Measurements from ENCODE around the gene MRPS5. TPM values are rescaled to one million over a fixed set of nuclear protein-coding genes. Genes with fewer than 3 reads are reported as not detected.

The MRPS5 gene
- total and polyA plus RNA-seq, 2 experiments from 2014 or later, result 44.4 to 55.3 TPM

DNA sequence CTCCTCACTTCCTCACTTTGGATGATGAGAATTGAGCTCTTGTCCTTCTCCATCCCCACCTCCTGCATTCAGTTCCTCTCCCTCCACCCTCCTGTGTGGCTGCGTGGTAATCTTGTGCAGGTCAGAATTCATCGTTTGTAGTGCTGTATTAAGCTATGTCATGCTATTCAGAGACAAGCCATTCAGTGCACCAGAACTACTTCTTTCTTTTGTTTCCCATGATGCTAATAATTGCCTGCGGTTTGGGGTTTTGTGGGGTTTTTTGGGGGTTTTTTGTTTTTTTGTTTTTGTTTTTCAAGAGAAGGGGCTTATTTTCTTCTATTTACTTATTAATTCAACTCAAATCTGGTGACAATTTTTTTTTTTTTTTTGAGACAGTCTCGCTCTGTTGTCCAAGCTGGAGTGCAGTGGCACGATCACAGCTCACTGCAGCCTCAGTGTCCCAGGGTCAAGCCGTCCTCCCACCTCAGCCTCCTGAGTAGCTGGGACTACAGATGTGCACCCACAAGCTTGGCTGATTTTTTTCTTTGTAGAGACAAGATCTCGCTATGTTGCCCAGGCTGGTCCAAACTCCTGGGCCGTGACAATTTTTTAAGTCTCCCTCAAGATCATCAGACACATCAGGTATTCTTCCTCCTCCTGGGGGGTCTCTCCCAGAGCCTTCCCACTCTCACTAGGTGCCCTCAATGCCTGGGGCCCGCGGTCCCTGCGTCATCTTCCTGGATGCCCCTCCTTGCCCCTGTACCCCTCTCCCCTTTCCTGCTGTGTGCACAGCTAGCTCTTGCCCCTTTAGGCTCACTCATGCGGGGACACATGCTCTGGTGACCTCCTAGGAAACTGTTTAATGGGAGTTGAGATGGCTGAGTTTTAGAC, 58.3 kb downstream of the MRPS5 start:
- Histone ChIP-seq H3K4me1 (ENCODE audit: insufficient read depth) (no peaks in the 10 kb centered on the region), H3K9me2 (replicated peaks; ENCODE audit: insufficient read depth) (no peaks in the 10 kb centered on the region), H3K4me2 (no peak overlapping the region), H3K27me3 (no peaks in the 10 kb centered on the region), H3K4me3 (no peak overlapping the region), H3K36me3 (replicated peaks; ENCODE audit: insufficient read depth, low read depth) (no peaks in the 10 kb centered on the region), H3K27ac (no peak overlapping the region), H2AFZ (no peak overlapping the region), H3K9me3 (ENCODE audit: low read depth) (no peaks in the 10 kb centered on the region), H3K79me2 (no peaks in the 10 kb centered on the region), H4K20me1 (ENCODE audit: insufficient read depth, poor library complexity, severe bottlenecking) (no peaks in the 10 kb centered on the region)
- WGBS (ENCODE audit: low lambda C conversion rate, missing lambda C conversion rate), result 72% methylated on average over 12 of the region's 12 CpGs
- TF ChIP-seq EZH2 (IDR thresholded peaks at IDR 0.05; ENCODE audit: borderline replicate concordance), result no peak
- TF ChIP-seq, protein P1, sequence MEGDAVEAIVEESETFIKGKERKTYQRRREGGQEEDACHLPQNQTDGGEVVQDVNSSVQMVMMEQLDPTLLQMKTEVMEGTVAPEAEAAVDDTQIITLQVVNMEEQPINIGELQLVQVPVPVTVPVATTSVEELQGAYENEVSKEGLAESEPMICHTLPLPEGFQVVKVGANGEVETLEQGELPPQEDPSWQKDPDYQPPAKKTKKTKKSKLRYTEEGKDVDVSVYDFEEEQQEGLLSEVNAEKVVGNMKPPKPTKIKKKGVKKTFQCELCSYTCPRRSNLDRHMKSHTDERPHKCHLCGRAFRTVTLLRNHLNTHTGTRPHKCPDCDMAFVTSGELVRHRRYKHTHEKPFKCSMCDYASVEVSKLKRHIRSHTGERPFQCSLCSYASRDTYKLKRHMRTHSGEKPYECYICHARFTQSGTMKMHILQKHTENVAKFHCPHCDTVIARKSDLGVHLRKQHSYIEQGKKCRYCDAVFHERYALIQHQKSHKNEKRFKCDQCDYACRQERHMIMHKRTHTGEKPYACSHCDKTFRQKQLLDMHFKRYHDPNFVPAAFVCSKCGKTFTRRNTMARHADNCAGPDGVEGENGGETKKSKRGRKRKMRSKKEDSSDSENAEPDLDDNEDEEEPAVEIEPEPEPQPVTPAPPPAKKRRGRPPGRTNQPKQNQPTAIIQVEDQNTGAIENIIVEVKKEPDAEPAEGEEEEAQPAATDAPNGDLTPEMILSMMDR (IDR thresholded peaks at IDR 0.05; ENCODE audit: poor library complexity), result no peak
- TF ChIP-seq EZH2phosphoT487 (IDR thresholded peaks at IDR 0.05; ENCODE audit: low read depth, severe bottlenecking, unreplicated experiment), result no peak
- no peak for DNase-seq (ENCODE audit: low spot score)

DNA sequence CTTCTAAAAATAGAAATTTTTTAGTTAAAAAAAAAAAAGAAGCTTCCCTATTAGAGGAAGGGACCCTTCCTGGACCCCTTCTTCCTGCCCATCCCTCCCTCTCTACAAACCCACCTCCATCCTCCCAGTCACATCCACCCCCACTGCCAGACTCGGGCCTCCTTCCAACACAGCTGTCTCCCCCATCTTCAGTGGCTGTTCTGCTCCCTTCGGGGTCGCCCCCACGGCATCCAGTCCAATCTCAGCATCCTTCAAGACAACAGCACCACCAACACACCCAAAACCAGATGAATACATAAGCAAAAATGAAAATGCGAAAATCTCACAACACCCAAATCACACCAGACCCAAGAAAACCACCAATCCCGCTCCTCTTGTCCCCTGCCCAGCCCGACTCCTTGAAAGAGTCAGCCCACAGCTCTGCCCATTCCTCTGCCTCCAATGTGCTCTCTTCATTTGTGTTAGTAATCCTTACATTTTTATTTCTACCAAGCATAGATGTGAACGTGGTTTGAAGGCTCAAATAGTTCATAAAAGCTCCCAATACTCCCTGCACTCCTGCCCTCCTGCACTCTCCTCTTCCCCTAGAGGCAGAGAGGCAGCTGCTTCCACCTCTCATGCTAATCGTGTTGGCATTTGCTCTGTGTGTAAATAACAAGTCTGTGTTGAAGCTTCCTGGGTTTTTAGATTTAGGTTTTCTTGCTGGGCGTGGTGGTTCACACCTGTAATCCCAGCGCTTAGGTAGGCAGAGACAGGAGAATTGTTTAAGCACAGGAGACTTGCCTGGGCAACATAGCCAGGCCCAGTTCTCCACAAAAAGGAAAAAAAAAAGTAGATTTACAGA, 59.1 kb downstream of the MRPS5 start:
- Histone ChIP-seq H3K79me2 (no peaks in the 10 kb centered on the region), H3K9me2 (replicated peaks; ENCODE audit: insufficient read depth) (no peaks in the 10 kb centered on the region), H3K4me1 (ENCODE audit: insufficient read depth) (no peaks in the 10 kb centered on the region), H3K4me3 (no peak overlapping the region), H3K27ac (no peak overlapping the region), H3K9me3 (ENCODE audit: low read depth) (no peaks in the 10 kb centered on the region), H3K4me2 (no peak overlapping the region), H3K27me3 (no peaks in the 10 kb centered on the region), H3K36me3 (replicated peaks; ENCODE audit: insufficient read depth, low read depth) (no peaks in the 10 kb centered on the region), H2AFZ (no peak overlapping the region), H4K20me1 (ENCODE audit: insufficient read depth, poor library complexity, severe bottlenecking) (no peaks in the 10 kb centered on the region)
- DNase-seq (ENCODE audit: low spot score), result no peak
- 61% methylated on average over 11 of the region's 11 CpGs for WGBS (ENCODE audit: low lambda C conversion rate, missing lambda C conversion rate)
- TF ChIP-seq, protein P1 (IDR thresholded peaks at IDR 0.05; ENCODE audit: poor library complexity), result no peak
- TF ChIP-seq EZH2 (IDR thresholded peaks at IDR 0.05; ENCODE audit: borderline replicate concordance) (no peak), EZH2phosphoT487 (IDR thresholded peaks at IDR 0.05; ENCODE audit: low read depth, severe bottlenecking, unreplicated experiment) (no peak)

DNA sequence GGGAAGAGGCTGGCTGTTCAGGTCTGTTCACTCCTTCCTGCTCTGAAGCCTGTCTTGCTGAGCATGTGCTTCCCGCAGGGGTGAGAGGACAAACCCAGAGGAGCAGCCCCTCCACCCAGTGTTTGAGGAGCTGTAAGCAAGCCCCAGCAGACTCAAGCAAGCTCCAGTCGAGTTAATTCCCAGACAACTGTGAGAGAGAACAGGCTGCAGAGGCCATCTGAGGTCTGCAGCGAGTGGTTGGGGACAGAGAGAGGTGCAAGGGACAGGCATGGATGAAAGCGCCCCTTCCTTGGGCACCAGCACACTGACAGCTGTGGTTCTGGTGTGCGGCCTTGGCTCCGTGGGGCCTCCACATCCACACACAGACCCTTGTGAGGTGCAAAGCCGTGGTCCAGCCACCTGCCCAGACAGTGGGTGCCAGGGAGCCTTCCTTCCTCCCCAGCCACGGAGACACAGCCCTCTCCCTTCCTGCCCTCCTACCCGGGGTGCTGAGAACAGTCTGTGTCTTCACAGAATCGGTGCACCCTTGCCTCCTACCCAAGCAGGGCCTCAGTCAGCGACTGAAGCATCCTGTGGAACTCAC, 59.9 kb downstream of the MRPS5 start:
- H2AFZ ChIP-seq, result no peak overlapping the region
- no peak overlapping the region for H3K4me3 ChIP-seq
- TF ChIP-seq EZH2 (IDR thresholded peaks at IDR 0.05; ENCODE audit: borderline replicate concordance) (no peak), EZH2phosphoT487 (IDR thresholded peaks at IDR 0.05; ENCODE audit: low read depth, severe bottlenecking, unreplicated experiment) (no peak)
- TF ChIP-seq, protein P1 (IDR thresholded peaks at IDR 0.05; ENCODE audit: poor library complexity), result no peak
- 68% methylated on average over 11 of the region's 11 CpGs for WGBS (ENCODE audit: low lambda C conversion rate, missing lambda C conversion rate)
- no peaks in the 10 kb centered on the region for H3K4me1 ChIP-seq (ENCODE audit: insufficient read depth)
- no peaks in the 10 kb centered on the region for H3K36me3 ChIP-seq (replicated peaks; ENCODE audit: insufficient read depth, low read depth)
- no peaks in the 10 kb centered on the region for H3K27me3 ChIP-seq
- no peak overlapping the region for H3K4me2 ChIP-seq
- DNase-seq (ENCODE audit: low spot score), result no peak
- no peaks in the 10 kb centered on the region for H3K79me2 ChIP-seq
- no peaks in the 10 kb centered on the region for H4K20me1 ChIP-seq (ENCODE audit: insufficient read depth, poor library complexity, severe bottlenecking)
- no peaks in the 10 kb centered on the region for H3K9me3 ChIP-seq (ENCODE audit: low read depth)
- H3K27ac ChIP-seq, result no peak overlapping the region
- H3K9me2 ChIP-seq (replicated peaks; ENCODE audit: insufficient read depth), result no peaks in the 10 kb centered on the region

Measured in hepatocyte (in vitro differentiated cells).